GM18505 (cell line): ENCODE data around the gene KCTD16.
A peak's percentile ranks its signal among the peaks of the same experiment; 100 is the strongest.

Source experiments
- ATAC-seq: cut with Tn5 transposase; IDR thresholded peaks from one replicate; pipeline ENCODE4 v1.9.1; 2021; ENCODE audit not compliant: unreplicated experiment
- POLR2A ChIP-seq: IDR thresholded peaks from 4 replicates; pipeline ENCODE4 v1.6.1; 2011; ENCODE audit warnings: borderline replicate concordance; ENCODE audit not compliant: insufficient read depth, insufficient read length; ENCODE audit errors: extremely low read depth

The KCTD16 gene

GRCh38 chr5:144331361-144331760 lies 160.7 kb downstream of the KCTD16 start:
- no peak for TF ChIP-seq POLR2A
- no peak for ATAC-seq

- no peak for TF ChIP-seq POLR2A
- ATAC-seq: no peak
These were observed 161.6 kb downstream of the KCTD16 start for GRCh38 chr5:144332265-144332664.

GRCh38 chr5:144333336-144333920 lies 162.8 kb downstream of the KCTD16 start:
- TF ChIP-seq POLR2A: no peak
- ATAC-seq: no peak

- ATAC-seq: no peak
These were observed 164.9 kb downstream of the KCTD16 start for GRCh38 chr5:144335561-144335960.

GRCh38 chr5:144336191-144336961 lies 165.7 kb downstream of the KCTD16 start:
- no peak for ATAC-seq
- TF ChIP-seq POLR2A: no peak

More at GRCh38 chr5:144335561-144335960, 164.9 kb downstream of the KCTD16 start:
- TF ChIP-seq POLR2A: no peak

GRCh38 chr5:144352330-144352729 lies 181.7 kb downstream of the KCTD16 start:
- ATAC-seq: no peak
- TF ChIP-seq POLR2A: no peak

- no peak for ATAC-seq
- TF ChIP-seq POLR2A: no peak
These were observed 182.2 kb downstream of the KCTD16 start for GRCh38 chr5:144352732-144353317.

- TF ChIP-seq POLR2A: no peak
- no peak for ATAC-seq
These were observed 185.8 kb downstream of the KCTD16 start for GRCh38 chr5:144356489-144356888.

- no peak for TF ChIP-seq POLR2A
- no peak for ATAC-seq
These were observed 190.7 kb downstream of the KCTD16 start for GRCh38 chr5:144361406-144361805.

GRCh38 chr5:144365885-144366284 lies 195.2 kb downstream of the KCTD16 start:
- TF ChIP-seq POLR2A: no peak
- ATAC-seq: no peak

GRCh38 chr5:144367991-144368390 lies 197.3 kb downstream of the KCTD16 start:
- TF ChIP-seq POLR2A: no peak
- ATAC-seq: no peak

GRCh38 chr5:144368556-144368955 lies 197.9 kb downstream of the KCTD16 start:
- no peak for TF ChIP-seq POLR2A
- no peak for ATAC-seq

- TF ChIP-seq POLR2A: no peak
- peak; percentile 96 for ATAC-seq
These were observed 198.3 kb downstream of the KCTD16 start for GRCh38 chr5:144369006-144369405.

- TF ChIP-seq POLR2A: no peak
- no peak for ATAC-seq
These were observed 199.6 kb downstream of the KCTD16 start for GRCh38 chr5:144370273-144370672.
